Cardiac muscle cell (in vitro differentiated cells and primary cell): ENCODE data around the gene IFNG-AS1. TPM values are rescaled to one million over a fixed set of nuclear protein-coding genes. Genes with fewer than 3 reads are reported as not detected.
A peak's percentile ranks its signal among the peaks of the same experiment; 100 is the strongest.

Experiments used
- DNase-seq, 2 donors: peaks; one replicate each; pipeline versions ENCODE4 v3.0.0 to v3.0.0-alpha.2; 2010 to 2017; ENCODE audit warnings: low read depth in 1 of 2, low spot score in 1 of 2
- H3K27ac ChIP-seq: fragments of 200-600 bp; sonication (generic); 2 replicates; pipeline ENCODE4 v1.5.1; 2016
- H3K27me3 ChIP-seq: fragments of 200-600 bp; sonication (generic); 2 replicates; pipeline ENCODE4 v1.6.0; 2016; ENCODE audit warnings: control low read depth
- H3K36me3 ChIP-seq: fragments of 200-600 bp; sonication (generic); 2 replicates; pipeline ENCODE4 v1.5.1; 2016; ENCODE audit warnings: control low read depth
- H3K4me1 ChIP-seq: fragments of 200-600 bp; sonication (generic); 2 replicates; pipeline ENCODE4 v1.8.1; 2017; ENCODE audit warnings: low read depth, mild to moderate bottlenecking, mixed run types
- H3K4me3 ChIP-seq: fragments of 200-600 bp; sonication (generic); 2 replicates; pipeline ENCODE4 v1.5.1; 2016; ENCODE audit warnings: mild to moderate bottlenecking
- H3K9me3 ChIP-seq: fragments of 200-600 bp; sonication (generic); 2 replicates; pipeline ENCODE4 v1.5.1; 2017; ENCODE audit warnings: low read depth, mild to moderate bottlenecking, control low read depth
- polyA plus RNA-seq: library from polyadenylated mRNA; unstranded; fragments of >200 nt; fragmentation: Nextera tagmentation; extraction: Ambion mirVana; gene quantifications from 2 replicates; pipeline ENCODE4 v1.2.1, GENCODE V29; 2016
- total RNA-seq: library from RNA; depleted of rRNA; stranded (reverse); fragments of >200 nt; gene quantifications from 2 replicates; pipeline ENCODE4 v1.2.3, GENCODE V29; 2016
- TF ChIP-seq, protein P1 (sequence below): IDR thresholded peaks from 2 replicates; pipeline ENCODE4 v1.5.1; 2012; ENCODE audit warnings: low read depth, mild to moderate bottlenecking, low read length

Gene IFNG-AS1
- 0.07 TPM in 1 of 2 replicates, not detected in the other for total RNA-seq
- polyA plus RNA-seq = 0.39 TPM in 1 of 2 replicates, not detected in the other

- no peaks in the 10 kb centered on the region for H3K27me3 ChIP-seq
- no peak within 1 kb of the TSS for H3K27ac ChIP-seq
- no peak for DNase-seq
- H3K4me3 ChIP-seq = no peak within 1 kb of the TSS
- no peaks in the 10 kb centered on the region for H3K36me3 ChIP-seq
- TF ChIP-seq, protein P1, sequence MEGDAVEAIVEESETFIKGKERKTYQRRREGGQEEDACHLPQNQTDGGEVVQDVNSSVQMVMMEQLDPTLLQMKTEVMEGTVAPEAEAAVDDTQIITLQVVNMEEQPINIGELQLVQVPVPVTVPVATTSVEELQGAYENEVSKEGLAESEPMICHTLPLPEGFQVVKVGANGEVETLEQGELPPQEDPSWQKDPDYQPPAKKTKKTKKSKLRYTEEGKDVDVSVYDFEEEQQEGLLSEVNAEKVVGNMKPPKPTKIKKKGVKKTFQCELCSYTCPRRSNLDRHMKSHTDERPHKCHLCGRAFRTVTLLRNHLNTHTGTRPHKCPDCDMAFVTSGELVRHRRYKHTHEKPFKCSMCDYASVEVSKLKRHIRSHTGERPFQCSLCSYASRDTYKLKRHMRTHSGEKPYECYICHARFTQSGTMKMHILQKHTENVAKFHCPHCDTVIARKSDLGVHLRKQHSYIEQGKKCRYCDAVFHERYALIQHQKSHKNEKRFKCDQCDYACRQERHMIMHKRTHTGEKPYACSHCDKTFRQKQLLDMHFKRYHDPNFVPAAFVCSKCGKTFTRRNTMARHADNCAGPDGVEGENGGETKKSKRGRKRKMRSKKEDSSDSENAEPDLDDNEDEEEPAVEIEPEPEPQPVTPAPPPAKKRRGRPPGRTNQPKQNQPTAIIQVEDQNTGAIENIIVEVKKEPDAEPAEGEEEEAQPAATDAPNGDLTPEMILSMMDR = no peak
- no peaks in the 10 kb centered on the region for H3K9me3 ChIP-seq
- H3K4me1 ChIP-seq = no peaks in the 10 kb centered on the region
These were observed at the start of gene IFNG-AS1 for GRCh38 chr12:67989184-67989920. Gene IFNG-AS1 (plus strand): TSS chr12:67989447.

DNA sequence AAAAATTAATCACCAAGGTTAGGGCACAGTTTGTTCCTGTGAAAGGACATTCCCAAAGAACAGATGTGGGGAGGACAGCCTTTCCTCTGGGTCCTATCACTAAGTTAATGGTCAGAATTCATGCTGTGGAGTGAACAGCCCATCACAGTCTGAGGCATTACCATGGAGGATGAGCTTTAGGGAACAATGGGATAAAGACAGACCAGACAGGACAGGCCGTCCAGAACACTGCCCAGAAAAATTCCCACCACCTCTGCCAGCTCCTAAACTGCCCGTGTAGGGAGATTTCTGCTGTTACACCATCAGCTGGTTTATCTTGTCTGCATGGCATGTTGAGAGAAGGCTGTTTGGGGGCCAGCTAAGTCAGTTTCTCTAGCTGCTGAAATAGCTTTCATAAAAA lies 49.6 kb upstream of the IFNG-AS1 start:
- Histone ChIP-seq H3K36me3 (no peaks in the 10 kb centered on the region), H3K27me3 (no peaks in the 10 kb centered on the region), H3K27ac (peak overlapping the region; percentile 4), H3K4me3 (no peak overlapping the region), H3K4me1 (peaks cover 30% of the 10 kb centered on the region), H3K9me3 (no peaks in the 10 kb centered on the region)
- DNase-seq = no peak
- TF ChIP-seq, protein P1 = no peak

- H3K27ac ChIP-seq = peak overlapping the region; percentile 82
- DNase-seq = peak; percentile 31 to 63
- no peaks in the 10 kb centered on the region for H3K27me3 ChIP-seq
- no peaks in the 10 kb centered on the region for H3K36me3 ChIP-seq
- no peaks in the 10 kb centered on the region for H3K9me3 ChIP-seq
- no peak overlapping the region for H3K4me3 ChIP-seq
- TF ChIP-seq, protein P1 = no peak
- peaks cover 30% of the 10 kb centered on the region for H3K4me1 ChIP-seq
These were observed 48.4 kb upstream of the IFNG-AS1 start for GRCh38 chr12:67940780-67941243.

- Histone ChIP-seq H3K9me3 (no peaks in the 10 kb centered on the region), H3K27me3 (no peaks in the 10 kb centered on the region), H3K27ac (peak overlapping the region; percentile 82), H3K36me3 (no peaks in the 10 kb centered on the region), H3K4me3 (no peak overlapping the region), H3K4me1 (peaks cover 30% of the 10 kb centered on the region)
- peak in 1 of 2 donors; percentile 43 for DNase-seq
- TF ChIP-seq, protein P1 = no peak
These were observed 46.5 kb upstream of the IFNG-AS1 start for GRCh38 chr12:67942724-67943123.

GRCh38 chr12:67943141-67943892 lies 45.9 kb upstream of the IFNG-AS1 start:
- peak overlapping the region; percentile 82 for H3K27ac ChIP-seq
- H3K4me1 ChIP-seq = peaks cover 30% of the 10 kb centered on the region
- H3K4me3 ChIP-seq = no peak overlapping the region
- H3K9me3 ChIP-seq = no peaks in the 10 kb centered on the region
- H3K36me3 ChIP-seq = no peaks in the 10 kb centered on the region
- H3K27me3 ChIP-seq = no peaks in the 10 kb centered on the region
- TF ChIP-seq, protein P1 = peak; percentile 63
- peak; percentile 81 to 83 for DNase-seq
